ENCODE results near the gene RASD2. TPM values are rescaled to one million over a fixed set of nuclear protein-coding genes. Genes with fewer than 3 reads are reported as not detected.
"Not testable (repeated sequence)": the region's sequence is repeated elsewhere in the genome, so short reads cannot be mapped to it uniquely, and the experiment has no call there.

The RASD2 gene
- total RNA-seq, result 1 to 10 TPM in 2 of 5 donors, under 1 TPM in 1, not detected in 2; 0.19 to 1.7 (median 1.0) TPM
- not detected for total RNA-seq (2013)
- 0 to 11.5 (median 0.21) reads per million in 29 experiments for total RNA-seq

- Histone ChIP-seq H3K27ac (ENCODE audit: low read length) (no peak within 1 kb of the TSS), H3K36me3 (ENCODE audit: control insufficient read depth in 2 of 2, extremely low read depth in 1 of 2, insufficient read depth in 1 of 2, low read length in 1 of 2) (no peaks in the 10 kb centered on the region), H3K27me3 (replicated peaks in 1 of 2; ENCODE audit: control insufficient read depth in 2 of 2, extremely low read depth in 1 of 2, insufficient read depth in 2 of 2, low read length in 1 of 2) (peaks cover 0 to 64% of the 10 kb centered on the region in 2 experiments), H3K4me1 (ENCODE audit: control insufficient read depth in 1 of 2, extremely low read depth in 1 of 2, insufficient read depth in 2 of 2, low read length in 2 of 2) (peaks cover 4 to 26% of the 10 kb centered on the region in 2 experiments), H3K9me3 (no peaks in the 10 kb centered on the region), H3K4me3 (ENCODE audit: control insufficient read depth in 1 of 2, extremely low read depth in 1 of 2, low read length in 1 of 2) (peak within 1 kb of the TSS; percentile 62)
- ATAC-seq (replicated peaks in 1 of 4) (peak; percentile 50 to 64 (median 55)), DNase-seq (peak in 30 of 35 experiments; percentile 4 to 59 (median 24))
- POLR2A ChIA-PET, result no interaction called here
- Mint-ChIP-seq H3K27ac (no peak within 1 kb of the TSS), H3K4me1 (peaks cover 6 to 15% (median 7%) of the 10 kb centered on the region in 3 donors), H3K27me3 (peaks cover 31 to 34% of the 10 kb centered on the region in 2 donors), H3K36me3 (no peaks in the 10 kb centered on the region), H3K4me3 (peak within 1 kb of the TSS; percentile 71 to 72 (median 72)), H3K9me3 (no peaks in the 10 kb centered on the region)
- CTCF ChIA-PET, result no interaction called here
- WGBS (ENCODE audit: insufficient coverage), result 2% methylated on average over 26 of the region's 49 CpGs
Measured at GRCh38 chr22:35540595-35541253, at the start of gene RASD2. TSS of gene RASD2 (plus strand) at chr22:35540831. CDS start at chr22:35546810, 5,979 bp downstream.

DNA sequence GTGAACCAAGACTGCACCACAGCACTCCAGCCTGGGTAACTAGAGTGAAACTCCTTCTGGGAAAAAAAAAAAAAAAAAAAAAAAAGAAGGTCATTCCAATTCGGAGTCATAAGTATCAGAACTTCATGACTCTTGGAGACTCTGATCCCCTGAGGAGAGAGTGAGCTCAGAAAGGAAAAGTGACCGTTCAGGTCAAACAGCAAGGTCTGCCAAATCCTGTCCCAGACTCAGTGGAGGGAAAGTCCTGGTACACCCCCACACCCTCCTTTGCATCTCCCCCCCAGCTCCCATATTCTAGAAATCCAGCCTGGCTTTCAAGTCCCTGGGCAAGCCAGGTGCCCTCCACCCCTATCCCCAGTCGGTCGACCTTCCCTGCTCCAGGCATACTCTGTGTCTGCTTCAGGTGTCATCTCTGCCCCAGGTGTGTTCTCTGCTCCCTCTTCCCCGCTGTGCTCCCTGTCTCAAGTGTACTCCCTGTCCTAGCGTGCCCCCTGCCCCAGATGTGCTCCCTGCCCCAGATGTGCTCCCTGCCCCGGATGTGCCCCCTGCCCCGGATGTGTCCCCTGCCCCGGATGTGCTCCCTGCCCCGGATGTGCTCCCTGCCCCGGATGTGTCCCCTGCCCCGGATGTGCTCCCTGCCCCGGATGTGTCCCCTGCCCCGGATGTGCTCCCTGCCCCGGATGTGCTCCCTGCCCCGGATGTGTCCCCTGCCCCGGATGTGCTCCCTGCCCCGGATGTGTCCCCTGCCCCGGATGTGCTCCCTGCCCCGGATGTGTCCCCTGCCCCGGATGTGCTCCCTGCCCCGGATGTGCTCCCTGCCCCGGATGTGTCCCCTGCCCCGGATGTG is 49.3 kb upstream of the RASD2 start:
- CTCF ChIA-PET, result interaction anchor here (0.6 to 0.7 kb wide), 2 partner anchors 25 to 316 kb away, joined by 4 to 9 read pairs; no protein-coding TSS in a partner anchor
- POLR2A ChIA-PET; H3K4me1 Mint-ChIP-seq; H3K27ac ChIP-seq (ENCODE audit: low read length); H3K4me3 ChIP-seq (ENCODE audit: control insufficient read depth in 1 of 2, extremely low read depth in 1 of 2, low read length in 1 of 2); H3K4me1 ChIP-seq (ENCODE audit: control insufficient read depth in 1 of 2, extremely low read depth in 1 of 2, insufficient read depth in 2 of 2, low read length in 2 of 2); H3K27ac Mint-ChIP-seq; DNase-seq; H3K36me3 Mint-ChIP-seq; H3K4me3 Mint-ChIP-seq; H3K36me3 ChIP-seq (ENCODE audit: control insufficient read depth in 2 of 2, extremely low read depth in 1 of 2, insufficient read depth in 1 of 2, low read length in 1 of 2); H3K9me3 Mint-ChIP-seq; H3K9me3 ChIP-seq; ATAC-seq (replicated peaks in 1 of 4): not testable (repeated sequence)
- H3K27me3 Mint-ChIP-seq, result peaks cover 44 to 49% of the 10 kb centered on the region in 2 donors
- H3K27me3 ChIP-seq (replicated peaks in 1 of 2; ENCODE audit: control insufficient read depth in 2 of 2, extremely low read depth in 1 of 2, insufficient read depth in 2 of 2, low read length in 1 of 2), result peaks cover 0 to 55% of the 10 kb centered on the region in 2 experiments
- WGBS (ENCODE audit: insufficient coverage), result 75% methylated on average over 1 of the region's 24 CpGs

- ATAC-seq (replicated peaks in 1 of 4), result no peak
- no peaks in the 10 kb centered on the region for H3K9me3 Mint-ChIP-seq
- Histone ChIP-seq H3K27me3 (replicated peaks in 1 of 2; ENCODE audit: control insufficient read depth in 2 of 2, extremely low read depth in 1 of 2, insufficient read depth in 2 of 2, low read length in 1 of 2) (peaks cover 0 to 53% of the 10 kb centered on the region in 2 experiments), H3K4me1 (ENCODE audit: control insufficient read depth in 1 of 2, extremely low read depth in 1 of 2, insufficient read depth in 2 of 2, low read length in 2 of 2) (no peaks in the 10 kb centered on the region), H3K4me3 (ENCODE audit: control insufficient read depth in 1 of 2, extremely low read depth in 1 of 2, low read length in 1 of 2) (no peak overlapping the region), H3K9me3 (no peaks in the 10 kb centered on the region), H3K27ac (ENCODE audit: low read length) (no peak overlapping the region), H3K36me3 (ENCODE audit: control insufficient read depth in 2 of 2, extremely low read depth in 1 of 2, insufficient read depth in 1 of 2, low read length in 1 of 2) (no peaks in the 10 kb centered on the region)
- H3K4me3 Mint-ChIP-seq, result no peak overlapping the region
- H3K27me3 Mint-ChIP-seq, result peaks cover 41 to 46% of the 10 kb centered on the region in 2 donors
- no peak for DNase-seq
- H3K4me1 Mint-ChIP-seq, result no peaks in the 10 kb centered on the region
- POLR2A ChIA-PET, result no interaction called here
- no peak overlapping the region for H3K27ac Mint-ChIP-seq
- no peaks in the 10 kb centered on the region for H3K36me3 Mint-ChIP-seq
- CTCF ChIA-PET, result no interaction called here
- WGBS (ENCODE audit: insufficient coverage), result 83% methylated on average over 3 of the region's 3 CpGs
Measured at GRCh38 chr22:35491908-35492380, 48.7 kb upstream of the RASD2 start.

DNA sequence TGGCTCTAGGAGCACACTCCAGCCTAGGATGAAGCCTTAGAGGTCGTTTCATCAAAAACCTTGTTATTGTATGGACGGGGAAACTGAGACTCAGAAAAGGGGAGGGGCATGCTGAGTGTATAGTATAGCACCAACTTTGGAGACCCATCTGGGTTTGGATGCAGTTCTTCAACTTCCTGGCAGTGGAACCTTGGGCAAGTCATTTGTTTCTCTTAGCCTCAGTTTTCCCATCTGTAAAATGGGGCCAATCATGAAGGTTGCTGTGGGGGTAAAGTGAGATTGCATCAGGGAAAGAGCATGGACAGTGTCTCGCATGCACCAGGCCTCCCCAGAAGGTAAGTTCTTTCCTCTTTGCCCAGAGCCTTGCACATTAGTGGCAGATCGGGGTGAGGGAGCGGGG is 47.6 kb upstream of the RASD2 start:
- peaks cover 36 to 44% of the 10 kb centered on the region in 2 donors for H3K27me3 Mint-ChIP-seq
- POLR2A ChIA-PET, result no interaction called here
- no peak for DNase-seq

GRCh38 chr22:35495711-35496110 is 44.9 kb upstream of the RASD2 start:
- not testable (repeated sequence) for H3K9me3 ChIP-seq, H3K27ac Mint-ChIP-seq

More for the DNA sequence above, 47.6 kb upstream of the RASD2 start:
- CTCF ChIA-PET, result interaction anchor here in 1 of 2 donors (0.6 kb wide), 1 partner anchor 163 kb away, joined by 3 read pairs; no protein-coding TSS in a partner anchor
- ATAC-seq (replicated peaks in 1 of 4), result no peak
- Histone ChIP-seq H3K27me3 (replicated peaks in 1 of 2; ENCODE audit: control insufficient read depth in 2 of 2, extremely low read depth in 1 of 2, insufficient read depth in 2 of 2, low read length in 1 of 2) (peaks cover 0 to 54% of the 10 kb centered on the region in 2 experiments), H3K4me1 (ENCODE audit: control insufficient read depth in 1 of 2, extremely low read depth in 1 of 2, insufficient read depth in 2 of 2, low read length in 2 of 2) (no peaks in the 10 kb centered on the region), H3K27ac (ENCODE audit: low read length) (no peak overlapping the region), H3K36me3 (ENCODE audit: control insufficient read depth in 2 of 2, extremely low read depth in 1 of 2, insufficient read depth in 1 of 2, low read length in 1 of 2) (no peaks in the 10 kb centered on the region), H3K9me3 (no peaks in the 10 kb centered on the region), H3K4me3 (ENCODE audit: control insufficient read depth in 1 of 2, extremely low read depth in 1 of 2, low read length in 1 of 2) (no peak overlapping the region)
- WGBS (ENCODE audit: insufficient coverage), result 85% methylated on average over 3 of the region's 5 CpGs
- H3K4me3 Mint-ChIP-seq, result no peak overlapping the region
- no peaks in the 10 kb centered on the region for H3K4me1 Mint-ChIP-seq
- H3K27ac Mint-ChIP-seq, result no peak overlapping the region
- no peaks in the 10 kb centered on the region for H3K36me3 Mint-ChIP-seq
- H3K9me3 Mint-ChIP-seq, result no peaks in the 10 kb centered on the region

DNA sequence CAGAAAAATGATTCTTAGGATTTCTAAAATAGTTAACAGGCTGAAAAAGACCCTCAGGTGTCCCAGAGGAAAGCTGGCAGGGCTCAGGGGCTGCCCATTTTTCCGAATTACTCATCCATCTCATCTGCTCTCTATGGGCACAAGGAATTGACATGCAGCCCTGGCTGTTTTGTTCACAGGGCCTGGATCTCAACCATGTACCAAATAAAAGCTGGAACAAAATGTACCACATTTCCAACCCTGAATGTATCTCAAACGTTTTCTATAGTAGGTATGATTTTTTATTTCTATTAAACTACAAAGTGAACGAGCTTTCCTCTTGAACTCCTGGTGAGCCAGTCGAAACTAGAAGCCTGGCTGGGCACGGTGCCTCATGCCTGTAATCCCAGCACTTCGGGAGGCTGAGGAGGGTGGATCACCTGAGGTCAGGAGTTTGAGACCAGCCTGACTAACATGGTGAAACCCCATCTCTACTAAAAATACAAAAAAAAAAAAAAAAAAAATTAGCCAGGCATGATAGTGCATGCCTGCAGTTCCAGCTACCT is 43.8 kb upstream of the RASD2 start:
- Histone ChIP-seq H3K27ac (ENCODE audit: low read length) (no peak overlapping the region), H3K4me1 (ENCODE audit: control insufficient read depth in 1 of 2, extremely low read depth in 1 of 2, insufficient read depth in 2 of 2, low read length in 2 of 2) (no peaks in the 10 kb centered on the region), H3K36me3 (ENCODE audit: control insufficient read depth in 2 of 2, extremely low read depth in 1 of 2, insufficient read depth in 1 of 2, low read length in 1 of 2) (no peaks in the 10 kb centered on the region), H3K27me3 (replicated peaks in 1 of 2; ENCODE audit: control insufficient read depth in 2 of 2, extremely low read depth in 1 of 2, insufficient read depth in 2 of 2, low read length in 1 of 2) (peaks cover 0 to 38% of the 10 kb centered on the region in 2 experiments), H3K4me3 (ENCODE audit: control insufficient read depth in 1 of 2, extremely low read depth in 1 of 2, low read length in 1 of 2) (no peak overlapping the region), H3K9me3 (no peaks in the 10 kb centered on the region)
- ATAC-seq (replicated peaks in 1 of 4) (no peak), DNase-seq (no peak)
- no peak overlapping the region for H3K4me3 Mint-ChIP-seq
- ChIA-PET POLR2A (no interaction called here), CTCF (no interaction called here)
- H3K27ac Mint-ChIP-seq, result no peak overlapping the region
- peaks cover 40 to 57% of the 10 kb centered on the region in 2 donors for H3K27me3 Mint-ChIP-seq
- WGBS (ENCODE audit: insufficient coverage), result no CpG with 5 or more reads among the region's 6 CpGs
- H3K36me3 Mint-ChIP-seq, result no peaks in the 10 kb centered on the region
- no peaks in the 10 kb centered on the region for H3K9me3 Mint-ChIP-seq
- H3K4me1 Mint-ChIP-seq, result no peaks in the 10 kb centered on the region

More at GRCh38 chr22:35495711-35496110, 44.9 kb upstream of the RASD2 start:
- H3K4me1 Mint-ChIP-seq; H3K36me3 Mint-ChIP-seq; H3K27ac ChIP-seq (ENCODE audit: low read length); H3K9me3 Mint-ChIP-seq; H3K4me3 Mint-ChIP-seq; H3K4me1 ChIP-seq (ENCODE audit: control insufficient read depth in 1 of 2, extremely low read depth in 1 of 2, insufficient read depth in 2 of 2, low read length in 2 of 2); DNase-seq; ATAC-seq (replicated peaks in 1 of 4); CTCF ChIA-PET; H3K36me3 ChIP-seq (ENCODE audit: control insufficient read depth in 2 of 2, extremely low read depth in 1 of 2, insufficient read depth in 1 of 2, low read length in 1 of 2); H3K4me3 ChIP-seq (ENCODE audit: control insufficient read depth in 1 of 2, extremely low read depth in 1 of 2, low read length in 1 of 2): not testable (repeated sequence)
- H3K27me3 ChIP-seq (replicated peaks in 1 of 2; ENCODE audit: control insufficient read depth in 2 of 2, extremely low read depth in 1 of 2, insufficient read depth in 2 of 2, low read length in 1 of 2), result peaks cover 0 to 37% of the 10 kb centered on the region in 2 experiments
- H3K27me3 Mint-ChIP-seq, result peaks cover 40 to 58% of the 10 kb centered on the region in 2 donors
- POLR2A ChIA-PET, result interaction anchor here in 1 of 2 donors (0.6 kb wide), 1 partner anchor 150 kb away, joined by 3 read pairs; no protein-coding TSS in a partner anchor
- WGBS (ENCODE audit: insufficient coverage), result 91% methylated on average over 9 of the region's 14 CpGs

Measured in T-cell (primary cell).